DMS114 treated with DMSO at 0.1 percent for 48 hours (cell line): Measurements from ENCODE around the gene BUD23.
"Not testable (repeated sequence)": the region's sequence is repeated elsewhere in the genome, so short reads cannot be mapped to it uniquely, and the experiment has no call there.

Experiments used
- DNase-seq: peaks from one replicate; lab custom pipeline; 2025; ENCODE audit not compliant: unreplicated experiment; lab: John Stamatoyannopoulos, UW

BUD23 gene

DNA sequence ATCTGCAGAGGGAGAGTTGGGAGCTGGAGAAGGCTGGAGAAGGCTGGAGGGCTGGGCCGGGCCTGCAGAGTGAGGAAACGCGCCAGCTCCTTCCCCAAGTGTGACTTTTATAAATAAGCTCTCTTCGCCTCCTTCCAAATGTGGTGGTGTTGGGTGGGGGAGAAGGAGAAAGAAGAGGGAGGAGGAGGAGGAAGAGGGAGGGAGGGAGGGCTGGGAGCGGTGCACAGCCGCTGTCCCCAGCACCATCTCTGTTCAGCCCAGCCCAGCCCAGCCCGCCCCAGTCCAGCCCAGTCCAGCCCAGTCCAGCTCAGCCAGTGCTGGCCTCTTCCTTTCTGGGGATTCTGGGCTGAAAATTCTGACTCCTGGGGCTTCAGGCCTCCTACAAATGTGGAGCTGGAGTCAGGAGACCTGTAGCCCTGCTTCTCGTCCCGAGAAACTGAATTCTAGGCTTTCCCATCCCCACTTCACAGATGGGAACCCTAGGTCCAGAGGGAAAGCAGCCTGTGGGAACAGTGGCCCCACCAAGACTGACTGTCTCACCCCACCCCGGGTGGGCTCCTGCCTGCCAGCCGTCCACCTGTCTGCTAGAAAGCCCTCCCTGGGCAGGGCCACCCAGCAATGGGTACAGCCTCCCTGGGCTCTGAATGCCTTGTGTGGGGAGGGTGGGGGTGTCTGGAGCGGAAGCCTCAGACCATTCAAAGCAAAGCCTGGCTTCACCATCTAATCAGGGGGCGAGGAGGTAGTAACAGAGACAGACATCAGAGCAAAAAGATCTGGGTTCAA, 33.8 kb downstream of the BUD23 start:
- DNase-seq = no peak

GRCh38 chr7:73717991-73718405, 34.6 kb downstream of the BUD23 start:
- DNase-seq = no peak

DNA sequence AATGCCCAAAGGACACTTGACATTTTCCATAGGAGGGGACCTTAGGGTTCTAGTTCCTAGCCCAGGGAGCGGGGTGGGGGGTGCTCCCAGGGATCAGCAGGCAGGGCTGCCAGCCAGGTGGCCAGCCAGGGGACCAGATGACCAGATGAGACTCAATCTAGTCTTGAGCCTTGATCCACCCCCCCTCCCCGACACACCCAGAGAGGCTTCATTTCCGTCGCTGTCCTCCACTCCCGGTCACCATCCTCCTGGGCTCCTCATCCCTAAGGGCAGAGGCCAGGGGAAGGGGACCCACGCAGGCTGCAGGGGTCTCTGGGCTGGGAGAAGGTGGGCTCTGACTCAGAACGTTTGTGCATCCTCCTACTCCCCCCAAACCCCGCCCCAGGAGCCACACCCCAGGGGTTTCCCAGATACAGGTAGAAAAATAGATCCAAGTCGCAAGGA, 35.1 kb downstream of the BUD23 start:
- DNase-seq = no peak

DNA sequence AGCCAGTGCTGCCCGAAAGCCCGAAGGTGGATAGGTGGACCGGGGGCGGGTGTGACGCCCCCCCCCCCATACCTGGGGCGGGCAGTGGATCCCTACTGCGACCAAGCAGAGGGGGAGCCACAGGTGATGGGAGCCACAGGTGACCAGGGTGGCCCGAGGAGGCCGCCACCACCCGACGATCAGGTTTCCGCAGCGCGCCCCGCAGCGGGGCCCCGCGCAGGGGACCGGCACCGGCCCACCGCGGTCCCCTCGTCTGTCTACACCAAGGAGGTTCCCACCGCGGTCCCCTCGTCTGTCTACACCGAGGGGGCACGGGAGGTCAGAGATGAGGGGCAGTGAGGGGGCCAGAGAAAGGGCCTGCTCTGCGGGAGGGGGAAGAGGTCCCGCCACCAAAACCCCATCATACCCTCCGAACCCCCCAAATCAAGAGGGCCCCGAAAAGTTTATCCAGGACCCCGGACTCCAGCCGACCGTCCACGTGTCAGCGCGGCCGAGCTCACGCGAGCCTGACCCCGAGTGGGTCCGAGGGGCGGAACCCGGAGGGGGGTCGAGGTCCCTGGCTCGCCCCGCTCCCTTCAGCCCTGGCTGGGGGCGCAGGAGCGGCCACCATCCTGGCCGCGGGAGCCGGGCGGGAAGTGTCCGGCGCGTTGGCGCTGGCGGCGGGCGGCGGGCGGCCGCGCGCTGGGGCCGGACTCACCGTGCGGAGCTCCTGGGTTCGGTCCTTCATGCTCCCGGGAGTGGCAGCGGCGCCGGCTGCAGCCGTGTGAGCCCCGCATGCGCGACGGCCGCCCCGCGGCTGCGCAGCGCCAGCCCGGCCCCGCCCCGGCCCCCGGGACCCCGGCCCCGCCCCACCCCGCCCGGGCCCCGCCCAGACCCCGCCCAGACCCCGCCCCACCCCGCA, 35.8 kb downstream of the BUD23 start, which contains the start of gene STX1A:
Gene STX1A, minus strand, starts transcription at position 765 of the 901 bp plus-strand sequence. Its CDS starts 38 bp downstream, at position 727.
- no peak for DNase-seq

GRCh38 chr7:73719806-73720169, 36.4 kb downstream of the BUD23 start:
- DNase-seq = no peak

DNA sequence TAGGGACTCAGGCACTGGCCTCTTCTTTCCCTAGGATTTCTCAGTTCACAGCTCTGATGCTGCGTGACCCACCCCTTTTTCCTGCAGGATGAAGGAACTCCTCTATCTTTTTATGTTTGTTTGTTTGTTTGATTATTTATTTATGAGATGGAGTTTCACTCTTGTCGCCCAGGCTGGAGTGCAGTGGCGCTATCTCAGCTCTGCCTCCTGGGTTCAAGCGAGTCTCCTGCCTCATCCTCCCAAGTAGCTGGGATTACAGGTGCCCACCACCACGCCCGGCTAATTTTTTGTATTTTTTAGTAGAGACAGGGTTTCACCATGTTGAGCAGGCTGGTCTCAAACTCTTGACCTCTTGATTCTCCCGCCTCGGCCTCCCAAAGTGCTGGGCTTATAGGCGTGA, 37.0 kb downstream of the BUD23 start:
- DNase-seq = not testable (repeated sequence)

- DNase-seq = no peak
These were observed 38.0 kb downstream of the BUD23 start for GRCh38 chr7:73721377-73721817.

DNA sequence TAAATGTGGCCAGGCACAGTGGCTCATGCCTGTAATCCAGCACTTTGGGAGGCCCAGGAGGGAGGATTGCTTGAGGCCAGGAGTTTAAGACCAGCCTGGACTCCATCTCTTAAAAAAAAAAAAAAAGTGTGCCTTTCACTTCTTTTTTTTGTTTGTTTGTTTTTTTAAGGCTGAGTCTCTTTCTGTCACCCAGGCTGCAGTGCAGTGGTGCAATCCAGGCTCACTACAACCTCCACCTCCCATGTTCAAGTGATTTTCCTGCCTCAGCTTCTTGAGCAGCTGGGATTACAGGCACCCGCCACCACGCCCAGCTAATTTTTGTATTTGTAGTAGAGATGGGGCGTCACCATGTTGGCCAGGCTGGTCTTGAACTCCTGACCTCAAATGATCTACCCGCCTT, 38.8 kb downstream of the BUD23 start:
- not testable (repeated sequence) for DNase-seq

GRCh38 chr7:73722785-73723184, 39.4 kb downstream of the BUD23 start:
- no peak for DNase-seq

- no peak for DNase-seq
These were observed 40.4 kb downstream of the BUD23 start for GRCh38 chr7:73723813-73724212.

DNA sequence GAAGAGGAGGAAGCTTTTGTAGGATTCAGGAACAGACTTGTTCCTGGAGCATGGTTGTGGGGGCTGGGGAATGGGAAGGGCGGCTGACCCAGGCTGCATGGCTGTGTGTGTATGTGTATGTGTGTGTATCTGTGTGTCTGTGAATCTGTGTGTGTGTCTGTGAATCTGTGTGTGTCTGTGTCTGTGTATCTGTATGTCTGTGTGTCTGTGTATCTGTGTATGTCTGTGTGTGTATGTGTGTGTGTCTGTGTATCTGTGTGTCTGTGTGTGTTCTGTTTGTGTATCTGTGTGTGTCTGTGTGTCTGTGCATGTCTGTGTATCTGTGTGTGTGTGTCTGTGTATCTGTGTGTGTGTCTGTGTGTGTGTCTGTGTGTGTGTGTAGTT, 42.7 kb downstream of the BUD23 start:
- DNase-seq = no peak

- DNase-seq = no peak
These were observed 44.6 kb downstream of the BUD23 start for GRCh38 chr7:73727952-73728351.

DNA sequence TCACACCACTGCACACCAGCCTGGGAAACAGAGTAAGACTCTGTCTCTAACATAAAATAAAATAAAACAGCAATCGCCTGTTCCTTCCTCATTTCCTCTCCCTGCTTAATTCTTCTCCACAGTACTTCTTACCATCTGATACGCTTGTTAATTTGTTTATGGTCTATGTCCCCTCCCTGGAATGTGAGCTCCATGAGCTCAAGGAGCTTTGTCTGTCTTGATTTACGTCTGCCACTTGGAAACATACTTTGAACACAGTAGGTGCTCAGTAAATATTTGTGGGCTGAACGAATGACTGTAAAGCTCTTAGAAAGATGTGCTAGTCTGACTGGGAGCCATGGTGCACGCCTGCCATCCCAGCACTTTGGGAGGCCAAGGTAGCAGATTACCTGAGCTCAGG, 45.2 kb downstream of the BUD23 start:
- DNase-seq = no peak

DNA sequence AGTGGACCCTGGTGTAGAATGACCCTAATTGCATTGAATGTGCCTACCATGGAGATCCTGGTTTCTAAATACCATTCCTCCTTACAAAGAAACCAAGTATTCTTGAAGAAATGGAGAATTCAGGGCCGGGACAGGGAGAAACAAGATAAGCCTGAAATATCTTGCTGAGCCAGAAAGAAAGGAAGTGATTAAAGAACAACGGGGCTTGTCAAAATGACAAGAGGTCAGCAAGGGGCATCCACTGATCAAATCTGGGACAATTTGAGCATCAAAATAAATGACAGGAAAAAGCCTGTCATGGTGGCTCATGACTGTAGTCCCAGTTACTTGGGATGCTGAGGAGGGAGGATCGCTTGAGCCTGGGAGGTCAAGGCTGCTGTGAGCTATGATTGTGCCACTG, 47.1 kb downstream of the BUD23 start:
- no peak for DNase-seq

DNA sequence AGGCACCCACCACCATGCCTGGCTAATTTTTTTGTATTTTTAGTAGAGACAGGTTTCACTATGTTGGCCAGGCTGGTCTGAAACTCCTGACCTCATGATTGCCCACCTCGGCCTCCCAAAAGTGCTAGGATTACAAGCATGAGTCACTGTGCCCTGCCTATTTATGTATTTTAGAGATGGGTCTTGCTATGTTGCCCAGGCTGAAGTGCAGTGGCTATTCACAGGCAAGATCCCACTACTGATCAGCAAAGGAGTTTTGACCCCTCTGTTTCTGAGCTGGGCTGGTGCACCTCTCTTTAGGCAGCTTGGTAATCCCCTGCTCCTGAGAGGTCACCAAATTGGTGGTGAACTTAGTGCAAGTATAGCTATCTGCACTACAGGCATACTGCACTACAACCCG, 49.0 kb downstream of the BUD23 start:
- DNase-seq = no peak

DNA sequence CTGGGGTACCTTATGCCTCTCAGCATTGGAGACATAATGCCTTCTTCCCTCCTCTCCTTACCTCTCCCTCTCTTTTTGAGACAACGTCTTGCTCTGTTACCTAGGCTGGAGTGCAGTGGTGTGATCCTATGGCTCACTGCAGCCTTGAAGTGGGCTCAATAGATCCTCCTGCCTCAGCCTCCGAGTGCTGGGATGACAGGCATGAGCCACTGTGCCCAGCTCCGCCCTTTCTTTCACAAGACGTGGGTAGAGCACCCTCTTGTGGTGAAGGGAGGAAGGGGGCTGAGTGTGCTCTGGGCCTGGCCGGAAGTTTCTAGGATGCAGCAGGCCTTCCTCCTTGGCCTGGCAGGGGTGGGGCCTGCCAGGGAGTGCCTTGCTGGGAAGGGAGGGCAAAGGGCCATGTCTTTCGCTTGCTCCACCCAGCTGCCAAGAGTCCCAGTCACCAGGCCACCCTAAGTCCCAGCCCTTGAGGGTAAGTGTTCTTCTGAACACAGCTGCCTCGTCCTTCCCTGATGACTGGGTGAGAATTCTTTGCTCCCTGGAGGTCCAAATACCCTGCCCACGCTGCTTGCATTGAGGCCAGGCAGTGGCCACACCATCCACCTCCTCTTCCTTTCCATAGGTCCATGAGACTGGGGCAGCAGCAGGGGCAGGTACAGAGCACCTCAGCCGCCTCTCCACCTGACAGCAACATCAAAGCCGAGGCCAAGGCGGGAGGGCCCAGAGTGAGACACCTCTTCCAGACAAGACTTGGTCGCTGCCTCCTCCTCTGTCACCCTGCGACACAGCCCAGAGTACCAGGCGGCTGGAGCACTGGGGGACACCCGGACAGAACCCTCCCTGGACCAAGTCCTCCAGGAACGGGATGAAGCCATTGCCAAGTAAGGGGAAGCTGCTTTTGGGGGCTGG, 51.5 kb downstream of the BUD23 start:
- peak; percentile 53 for DNase-seq

- DNase-seq = no peak
These were observed 52.1 kb downstream of the BUD23 start for GRCh38 chr7:73735528-73735905.

GRCh38 chr7:73736885-73737284, 53.5 kb downstream of the BUD23 start:
- no peak for DNase-seq

DNA sequence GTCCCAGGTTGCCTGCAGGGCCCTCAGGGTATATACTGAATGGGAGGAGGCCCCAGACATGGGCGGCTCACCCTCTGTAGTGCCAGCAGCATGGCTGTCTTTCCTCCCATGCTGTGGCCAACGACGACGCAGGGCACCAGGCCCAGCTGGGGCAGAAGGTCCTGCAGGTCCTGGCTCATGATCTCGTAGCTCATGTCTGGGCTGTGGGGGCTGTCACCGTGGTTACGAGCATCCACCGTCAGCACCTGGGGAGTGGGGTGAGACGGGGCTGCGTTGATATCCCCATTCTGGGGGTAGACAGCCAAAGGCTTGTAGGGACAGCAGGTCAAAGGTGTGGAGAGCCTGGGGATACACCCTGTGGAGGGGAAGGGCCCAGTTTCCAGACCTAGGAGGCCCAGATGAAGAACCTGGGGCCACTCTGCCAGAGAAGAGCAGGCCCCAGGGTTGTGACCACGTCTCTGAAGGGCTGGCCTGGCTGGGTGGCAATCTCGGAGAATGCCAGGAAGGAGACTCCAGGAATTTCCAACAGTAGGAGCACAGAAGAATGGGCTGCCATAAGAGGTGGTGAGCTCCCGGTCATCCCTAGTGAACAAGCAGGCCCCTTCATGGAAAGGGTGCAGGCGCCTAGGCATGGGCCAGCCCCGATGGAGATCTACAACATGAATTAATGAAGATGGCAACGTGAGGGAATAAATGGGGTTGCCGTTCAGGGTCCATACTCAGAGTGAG, 54.3 kb downstream of the BUD23 start:
- peak; percentile 16 for DNase-seq

DNA sequence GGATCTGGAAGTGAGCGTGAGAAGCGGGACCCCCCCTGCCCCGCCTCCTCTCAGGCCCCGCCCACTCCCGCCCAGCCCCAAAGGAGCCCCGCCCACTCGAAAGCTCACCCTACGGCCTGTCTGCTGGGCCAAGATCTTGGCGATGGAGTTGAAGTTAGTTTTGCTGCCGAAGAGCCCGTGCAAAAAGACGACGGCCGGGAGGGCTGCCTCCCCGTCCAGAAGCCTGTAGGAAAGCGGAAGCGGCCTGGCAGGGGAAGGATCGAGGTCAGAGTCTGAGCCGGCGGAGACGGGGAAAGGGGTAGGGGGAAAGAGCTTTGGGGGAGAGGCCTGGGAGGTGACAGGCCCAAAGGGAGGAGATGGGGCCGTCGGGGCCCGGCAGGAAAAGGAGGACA, 54.8 kb downstream of the BUD23 start:
- no peak for DNase-seq
